ENCODE data around the gene GNGT2.

Gene GNGT2

DNA sequence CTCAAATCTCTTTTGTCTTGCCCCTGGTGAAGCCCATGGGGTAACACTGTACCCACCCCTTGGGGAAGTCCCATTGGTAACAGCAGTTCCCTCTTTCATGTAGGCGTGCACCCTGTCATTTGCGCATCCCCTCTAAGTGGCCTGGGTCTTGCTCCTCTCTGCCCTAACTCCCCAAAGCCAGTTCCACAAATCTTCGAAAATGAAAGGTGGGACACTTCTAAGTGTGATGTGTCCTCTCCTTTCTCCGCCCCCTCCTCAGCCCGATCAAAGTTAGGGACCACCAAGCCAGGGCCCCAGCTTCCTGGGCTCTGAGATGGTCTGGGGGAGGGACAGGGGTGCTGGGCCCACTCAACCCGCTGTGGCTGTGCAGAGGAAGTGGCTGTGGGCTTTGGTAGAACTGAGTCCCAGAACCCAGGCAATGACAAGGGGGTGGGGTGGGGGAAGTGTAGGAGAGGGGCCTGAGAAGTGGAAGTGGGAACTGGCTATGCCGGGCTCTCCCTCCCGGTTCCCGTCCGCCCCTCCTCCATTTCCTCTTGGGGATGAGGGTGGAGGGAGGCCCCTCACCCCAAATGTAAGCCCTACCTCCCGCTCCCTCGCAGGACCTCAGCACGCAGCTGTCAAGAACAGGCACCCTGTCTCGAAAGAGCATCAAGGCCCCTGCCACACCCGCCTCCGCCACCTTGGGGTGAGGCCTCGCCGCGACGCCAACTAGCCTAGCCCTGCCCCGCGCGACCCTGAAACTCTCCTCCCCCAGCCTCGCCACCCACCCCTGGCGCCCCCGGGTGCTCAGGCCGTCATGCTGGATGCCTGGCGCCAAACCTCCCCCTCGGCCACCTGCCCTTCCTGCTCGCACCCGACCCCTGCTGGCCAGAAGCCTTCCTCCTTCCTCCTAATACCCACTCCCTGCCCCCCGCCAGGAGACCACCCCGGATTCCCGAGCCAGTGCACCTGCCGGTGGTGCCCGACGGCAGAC, 8.9 kb upstream of the GNGT2 start:
- DNase-seq (ENCODE audit: low read depth), result no peak
- TF ChIP-seq, protein P1, sequence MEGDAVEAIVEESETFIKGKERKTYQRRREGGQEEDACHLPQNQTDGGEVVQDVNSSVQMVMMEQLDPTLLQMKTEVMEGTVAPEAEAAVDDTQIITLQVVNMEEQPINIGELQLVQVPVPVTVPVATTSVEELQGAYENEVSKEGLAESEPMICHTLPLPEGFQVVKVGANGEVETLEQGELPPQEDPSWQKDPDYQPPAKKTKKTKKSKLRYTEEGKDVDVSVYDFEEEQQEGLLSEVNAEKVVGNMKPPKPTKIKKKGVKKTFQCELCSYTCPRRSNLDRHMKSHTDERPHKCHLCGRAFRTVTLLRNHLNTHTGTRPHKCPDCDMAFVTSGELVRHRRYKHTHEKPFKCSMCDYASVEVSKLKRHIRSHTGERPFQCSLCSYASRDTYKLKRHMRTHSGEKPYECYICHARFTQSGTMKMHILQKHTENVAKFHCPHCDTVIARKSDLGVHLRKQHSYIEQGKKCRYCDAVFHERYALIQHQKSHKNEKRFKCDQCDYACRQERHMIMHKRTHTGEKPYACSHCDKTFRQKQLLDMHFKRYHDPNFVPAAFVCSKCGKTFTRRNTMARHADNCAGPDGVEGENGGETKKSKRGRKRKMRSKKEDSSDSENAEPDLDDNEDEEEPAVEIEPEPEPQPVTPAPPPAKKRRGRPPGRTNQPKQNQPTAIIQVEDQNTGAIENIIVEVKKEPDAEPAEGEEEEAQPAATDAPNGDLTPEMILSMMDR (IDR thresholded peaks at IDR 0.05; ENCODE audit: low read length, missing control alignments), result peak; percentile 8
- H3K4me3 ChIP-seq (replicated peaks; ENCODE audit: low read depth, low read length), result no peak overlapping the region

DNA sequence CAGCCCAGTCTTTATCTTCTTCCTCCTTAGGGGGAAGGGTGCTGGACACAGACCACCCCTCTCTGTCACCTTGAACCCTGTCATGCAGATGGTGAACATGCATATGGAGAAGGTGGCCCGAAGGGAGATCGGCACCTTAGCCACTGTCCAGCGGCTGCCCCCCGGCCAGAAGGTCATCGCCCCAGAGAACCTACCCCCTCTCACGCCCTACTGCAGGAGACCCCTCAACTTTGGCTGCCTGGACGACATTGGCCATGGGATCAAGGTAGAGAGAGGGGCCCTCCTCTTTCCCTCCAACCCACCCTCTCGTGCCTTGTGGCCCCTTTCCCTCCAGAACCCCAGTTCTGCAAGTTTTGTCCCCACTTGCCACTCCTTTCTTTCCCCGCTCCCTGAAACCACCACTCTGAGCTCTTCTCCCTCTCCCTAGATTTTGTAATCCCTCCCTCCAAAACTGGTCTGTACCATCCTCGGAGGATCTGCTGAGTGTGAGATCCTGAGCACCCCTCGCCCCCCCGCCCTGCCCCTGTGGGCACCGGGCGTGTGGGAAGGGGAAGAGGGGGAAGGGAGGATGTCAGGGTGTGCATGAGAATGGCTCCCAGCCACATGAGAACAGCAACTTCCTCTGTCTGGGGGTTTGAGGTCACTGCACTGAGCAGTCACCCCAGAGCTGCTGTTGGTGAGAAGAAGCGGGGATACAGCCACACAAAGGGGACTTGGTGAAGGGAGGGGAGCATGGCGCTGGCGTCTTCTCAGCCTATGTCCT, 7.5 kb upstream of the GNGT2 start:
- H3K4me3 ChIP-seq (replicated peaks; ENCODE audit: low read depth, low read length), result no peak overlapping the region
- no peak for DNase-seq (ENCODE audit: low read depth)
- TF ChIP-seq, protein P1 (IDR thresholded peaks at IDR 0.05; ENCODE audit: low read length, missing control alignments), result no peak

DNA sequence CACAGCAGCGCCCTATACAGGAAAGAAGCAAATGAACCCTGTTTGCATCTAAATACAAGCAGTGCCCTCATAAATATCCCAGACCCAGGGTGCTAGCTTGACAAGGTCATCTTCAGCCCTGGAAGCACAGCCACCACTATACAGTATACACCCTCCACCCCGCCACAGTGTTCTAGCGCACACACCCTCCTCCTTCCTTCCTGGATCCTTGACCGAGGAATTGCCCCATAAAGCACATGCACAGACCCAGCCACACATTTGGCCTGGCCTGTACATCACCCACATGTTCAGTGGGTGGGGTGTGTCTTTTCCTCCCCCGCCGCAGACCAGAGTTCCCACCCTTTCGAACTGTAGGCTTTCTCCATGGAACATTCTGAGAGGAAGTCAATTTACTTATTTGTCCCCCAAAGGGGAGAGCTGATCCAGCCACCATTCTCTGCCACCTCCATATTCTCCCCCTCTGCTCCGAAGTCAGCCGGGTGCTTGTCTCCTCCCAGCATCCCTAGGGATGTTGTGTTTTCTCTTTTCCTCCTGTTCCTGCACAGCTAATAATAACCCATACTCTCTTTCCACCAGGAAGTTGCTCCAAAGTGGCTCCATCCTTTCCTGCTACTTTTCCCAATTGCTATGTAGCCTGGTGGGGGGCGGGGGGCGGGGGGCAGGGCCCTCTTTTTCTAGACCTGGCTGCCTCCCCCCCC, 6.7 kb upstream of the GNGT2 start:
- TF ChIP-seq, protein P1 (IDR thresholded peaks at IDR 0.05; ENCODE audit: low read length, missing control alignments), result no peak
- no peak for DNase-seq (ENCODE audit: low read depth)
- no peak overlapping the region for H3K4me3 ChIP-seq (replicated peaks; ENCODE audit: low read depth, low read length)

DNA sequence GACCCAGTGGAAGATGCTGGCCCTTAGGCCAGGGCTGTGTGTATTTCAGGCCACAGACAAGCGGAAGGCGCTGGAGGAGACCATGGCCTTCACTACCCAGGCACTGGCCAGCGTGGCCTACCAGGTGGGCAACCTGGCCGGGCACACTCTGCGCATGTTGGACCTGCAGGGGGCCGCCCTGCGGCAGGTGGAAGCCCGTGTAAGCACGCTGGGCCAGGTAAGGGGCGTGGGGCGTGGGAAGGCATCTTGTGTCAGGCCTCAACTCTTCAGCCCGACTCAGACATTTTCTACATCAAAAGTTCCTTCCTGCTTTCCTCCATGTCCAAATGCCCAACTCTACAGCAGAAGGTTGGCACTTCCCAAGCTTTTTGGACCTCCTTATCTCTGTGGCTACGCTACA, 6.1 kb upstream of the GNGT2 start:
- no peak overlapping the region for H3K4me3 ChIP-seq (replicated peaks; ENCODE audit: low read depth, low read length)
- TF ChIP-seq, protein P1 (IDR thresholded peaks at IDR 0.05; ENCODE audit: low read length, missing control alignments), result no peak

DNA sequence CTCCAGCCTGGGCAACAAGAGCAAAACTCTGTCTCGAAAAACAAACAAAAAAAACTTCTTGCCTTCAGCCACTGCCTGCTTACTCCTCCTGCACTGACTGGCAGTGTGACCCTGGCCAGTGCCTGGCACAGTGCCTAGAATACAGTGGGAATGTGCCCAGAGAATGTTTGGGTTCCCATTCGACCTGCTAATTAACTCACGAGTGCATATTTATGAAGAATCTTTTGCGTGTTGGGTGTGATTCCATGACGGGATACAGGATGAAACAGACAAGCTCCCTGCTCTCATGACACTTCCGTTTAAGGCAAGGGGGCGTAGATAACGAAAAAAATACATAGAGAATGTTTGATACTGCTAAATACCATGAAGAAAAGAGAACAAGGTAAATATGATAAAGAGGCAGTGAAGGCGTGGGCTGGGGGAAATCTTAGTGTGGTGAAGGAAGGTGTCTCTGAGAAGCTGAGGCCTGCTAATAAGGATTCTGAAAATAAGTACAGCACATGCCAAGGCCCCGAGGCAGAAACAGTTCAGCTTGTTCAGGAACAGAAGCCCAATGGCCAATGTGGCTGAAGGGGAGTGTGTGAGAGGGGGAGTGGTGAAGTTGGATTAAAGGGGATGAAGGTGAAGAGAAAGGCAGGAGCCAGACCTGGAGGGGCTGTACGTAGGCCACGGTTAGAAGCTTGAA, 4.4 kb upstream of the GNGT2 start:
- DNase-seq (ENCODE audit: low read depth), result no peak

More for the DNA sequence above, 6.1 kb upstream of the GNGT2 start:
- no peak for DNase-seq (ENCODE audit: low read depth)

DNA sequence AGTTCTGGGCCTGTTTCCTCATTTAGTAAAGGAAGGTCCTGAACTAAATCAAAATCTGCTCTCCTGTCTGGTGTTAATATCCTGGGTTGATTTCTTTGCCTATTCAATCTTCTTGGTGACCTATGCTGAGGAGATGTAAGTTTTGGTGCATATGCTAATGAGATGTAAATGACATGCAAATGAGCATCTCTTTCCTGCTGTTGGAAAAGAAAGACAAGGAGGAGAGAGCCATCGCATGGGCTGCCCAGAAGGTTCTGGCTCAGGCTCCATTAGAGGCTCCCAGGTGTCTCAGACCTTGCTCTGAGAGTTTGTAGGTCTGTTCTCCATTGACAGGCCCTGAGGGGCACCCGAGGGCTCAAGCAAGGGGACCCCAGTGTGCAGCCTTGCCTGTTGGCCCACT, 3.5 kb upstream of the GNGT2 start:
- DNase-seq (ENCODE audit: low read depth), result no peak
- no peak overlapping the region for H3K4me3 ChIP-seq (replicated peaks; ENCODE audit: low read depth, low read length)
- TF ChIP-seq, protein P1 (IDR thresholded peaks at IDR 0.05; ENCODE audit: low read length, missing control alignments), result no peak

More for the DNA sequence above, 4.4 kb upstream of the GNGT2 start:
- TF ChIP-seq, protein P1 (IDR thresholded peaks at IDR 0.05; ENCODE audit: low read length, missing control alignments), result no peak
- H3K4me3 ChIP-seq (replicated peaks; ENCODE audit: low read depth, low read length), result no peak overlapping the region

Measured in fibroblast of pulmonary artery (primary cell).